GM12872 (cell line): Measurements from ENCODE around the gene INPP4B.

Experiments used
- CTCF ChIP-seq: IDR thresholded peaks from 3 replicates; pipeline ENCODE4 v1.5.1; 2011; ENCODE audit warnings: low read depth, mild to moderate bottlenecking, low read length, moderate library complexity; ENCODE audit not compliant: insufficient read depth

INPP4B gene

GRCh38 chr4:142034101-142034500 lies 812.0 kb downstream of the INPP4B start:
- TF ChIP-seq CTCF, result no peak

GRCh38 chr4:142030010-142030409 lies 816.1 kb downstream of the INPP4B start:
- no peak for TF ChIP-seq CTCF

GRCh38 chr4:142021761-142022160 lies 824.3 kb downstream of the INPP4B start:
- TF ChIP-seq CTCF, result no peak

- TF ChIP-seq CTCF, result no peak
Observed at GRCh38 chr4:142021181-142021580, 824.9 kb downstream of the INPP4B start.

GRCh38 chr4:142016031-142016430 lies 830.1 kb downstream of the INPP4B start:
- no peak for TF ChIP-seq CTCF

GRCh38 chr4:142009751-142010150 lies 836.4 kb downstream of the INPP4B start:
- no peak for TF ChIP-seq CTCF

GRCh38 chr4:142005519-142005918 lies 840.6 kb downstream of the INPP4B start:
- no peak for TF ChIP-seq CTCF

GRCh38 chr4:141999446-142000143 lies 846.5 kb downstream of the INPP4B start:
- TF ChIP-seq CTCF, result no peak
